PC-9 (cell line): ENCODE data around the gene DNM3.
"Not testable (repeated sequence)": the region's sequence is repeated elsewhere in the genome, so short reads cannot be mapped to it uniquely, and the experiment has no call there.

Experiments used
- EZH2 ChIP-seq: fragments of 200-600 bp; sonication (generic); IDR thresholded peaks from 2 replicates; pipeline ENCODE4 v1.8.0; 2017; ENCODE audit warnings: antibody characterized with exemption, low read depth
- TF ChIP-seq, protein P1 (sequence below): fragments of 200-600 bp; sonication (generic); conservative IDR thresholded peaks from 2 replicates; pipeline ENCODE4 v1.6.1; 2017; ENCODE audit warnings: mixed run types, antibody characterized with exemption, mild to moderate bottlenecking, moderate library complexity

DNA sequence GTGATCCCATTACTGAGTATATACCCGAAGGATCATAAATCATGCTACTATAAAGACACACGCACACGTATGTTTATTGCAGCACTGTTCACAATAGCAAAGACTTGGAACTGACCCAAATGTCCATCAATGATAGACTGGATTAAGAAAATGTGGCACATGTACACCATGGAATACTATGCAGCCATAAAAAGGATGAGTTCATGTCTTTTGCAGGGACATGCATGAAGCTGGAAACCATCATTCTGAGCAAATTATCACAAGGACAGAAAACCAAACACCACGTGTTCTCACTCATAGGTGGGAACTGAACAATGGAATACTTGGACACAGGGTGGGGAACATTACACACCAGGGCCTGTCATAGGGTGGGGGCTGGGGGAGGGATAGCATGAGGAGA lies 466.2 kb downstream of the DNM3 start:
- TF ChIP-seq, protein P1, sequence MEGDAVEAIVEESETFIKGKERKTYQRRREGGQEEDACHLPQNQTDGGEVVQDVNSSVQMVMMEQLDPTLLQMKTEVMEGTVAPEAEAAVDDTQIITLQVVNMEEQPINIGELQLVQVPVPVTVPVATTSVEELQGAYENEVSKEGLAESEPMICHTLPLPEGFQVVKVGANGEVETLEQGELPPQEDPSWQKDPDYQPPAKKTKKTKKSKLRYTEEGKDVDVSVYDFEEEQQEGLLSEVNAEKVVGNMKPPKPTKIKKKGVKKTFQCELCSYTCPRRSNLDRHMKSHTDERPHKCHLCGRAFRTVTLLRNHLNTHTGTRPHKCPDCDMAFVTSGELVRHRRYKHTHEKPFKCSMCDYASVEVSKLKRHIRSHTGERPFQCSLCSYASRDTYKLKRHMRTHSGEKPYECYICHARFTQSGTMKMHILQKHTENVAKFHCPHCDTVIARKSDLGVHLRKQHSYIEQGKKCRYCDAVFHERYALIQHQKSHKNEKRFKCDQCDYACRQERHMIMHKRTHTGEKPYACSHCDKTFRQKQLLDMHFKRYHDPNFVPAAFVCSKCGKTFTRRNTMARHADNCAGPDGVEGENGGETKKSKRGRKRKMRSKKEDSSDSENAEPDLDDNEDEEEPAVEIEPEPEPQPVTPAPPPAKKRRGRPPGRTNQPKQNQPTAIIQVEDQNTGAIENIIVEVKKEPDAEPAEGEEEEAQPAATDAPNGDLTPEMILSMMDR, result not testable (repeated sequence)
- TF ChIP-seq EZH2, result not testable (repeated sequence)
